ENCODE results near the gene PDZD2. TPM values are rescaled to one million over a fixed set of nuclear protein-coding genes. Genes with fewer than 3 reads are reported as not detected.

The PDZD2 gene
- total RNA-seq, 1 experiment from 2014 or later = 0.37 TPM

DNA sequence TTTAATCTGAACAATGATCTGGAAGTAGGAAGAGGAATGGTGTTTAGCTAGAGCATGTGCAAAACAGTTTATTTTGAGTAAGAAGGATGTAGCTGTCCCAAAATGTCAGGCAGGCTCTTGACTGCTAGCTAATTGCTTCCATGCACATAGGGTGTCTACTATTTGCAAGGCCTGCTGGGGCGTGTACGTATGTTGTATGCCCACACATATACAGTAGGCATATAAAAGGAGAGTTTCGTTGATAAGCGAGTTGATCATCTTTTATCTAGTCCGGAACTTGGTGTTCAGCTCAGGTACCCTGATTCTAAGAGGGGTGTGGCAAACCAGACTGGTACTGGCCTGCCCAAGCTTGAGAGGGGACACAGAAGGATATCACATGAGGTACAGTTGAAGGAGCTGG, 358.0 kb downstream of the PDZD2 start:
- BruUV-seq (replicated peaks) = no TSS peak
- no peak overlapping the region for H3K4me3 ChIP-seq (replicated peaks in 1 of 2; ENCODE audit: low read depth in 1 of 2, low read length in 2 of 2)
- no peak overlapping the region for H3K4me2 ChIP-seq (ENCODE audit: low read length)
- RAD21 ChIA-PET (ENCODE audit: low non-redundant PET in 1 of 2, low total read pairs in 2 of 2, uncharacterized antibody in 2 of 2, unreplicated experiment in 2 of 2) = no interaction called here
- DNase-seq (ENCODE audit: low read depth, low spot score) = no peak
- H2AFZ ChIP-seq (ENCODE audit: low read depth, low read length, poor library complexity, severe bottlenecking) = no peak overlapping the region
- no peaks in the 10 kb centered on the region for H3K36me3 ChIP-seq (ENCODE audit: control insufficient read depth in 1 of 2, insufficient read depth in 2 of 2, low read length in 2 of 2)
- POLR2A ChIA-PET = no interaction called here
- no peaks in the 10 kb centered on the region for H3K27me3 ChIP-seq (ENCODE audit: insufficient read depth, low read length)
- no peak for ATAC-seq
- no peak for TF ChIP-seq EGR1 (IDR thresholded peaks at IDR 0.05; ENCODE audit: low read depth)
- TF ChIP-seq SRF (IDR thresholded peaks at IDR 0.05; ENCODE audit: low read depth) = no peak
- no peak for TF ChIP-seq ZNF274 (IDR thresholded peaks at IDR 0.05; ENCODE audit: low read depth, low read length)
- no peak for TF ChIP-seq JUND (IDR thresholded peaks at IDR 0.05)
- TF ChIP-seq, protein P1, sequence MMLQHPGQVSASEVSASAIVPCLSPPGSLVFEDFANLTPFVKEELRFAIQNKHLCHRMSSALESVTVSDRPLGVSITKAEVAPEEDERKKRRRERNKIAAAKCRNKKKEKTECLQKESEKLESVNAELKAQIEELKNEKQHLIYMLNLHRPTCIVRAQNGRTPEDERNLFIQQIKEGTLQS (IDR thresholded peaks at IDR 0.05) = no peak
- no peak for TF ChIP-seq POLR2A (IDR thresholded peaks at IDR 0.05; ENCODE audit: borderline replicate concordance, extremely low read depth, insufficient read depth, insufficient read length)
- TF ChIP-seq EZH2 (IDR thresholded peaks at IDR 0.05) = no peak
- TF ChIP-seq FOSL1 (IDR thresholded peaks at IDR 0.05; ENCODE audit: low read depth) = no peak
- no peak for TF ChIP-seq RAD21 (IDR thresholded peaks at IDR 0.05; ENCODE audit: low read depth)
- TF ChIP-seq ELF1 (IDR thresholded peaks at IDR 0.05; ENCODE audit: borderline replicate concordance, low read depth) = no peak
- TF ChIP-seq SIN3A (IDR thresholded peaks at IDR 0.05; ENCODE audit: low read depth) = no peak
- no peak for TF ChIP-seq CEBPB (IDR thresholded peaks at IDR 0.05; ENCODE audit: low read depth)
- no peak for TF ChIP-seq ZFX (IDR thresholded peaks at IDR 0.05)
- TF ChIP-seq, protein P2, sequence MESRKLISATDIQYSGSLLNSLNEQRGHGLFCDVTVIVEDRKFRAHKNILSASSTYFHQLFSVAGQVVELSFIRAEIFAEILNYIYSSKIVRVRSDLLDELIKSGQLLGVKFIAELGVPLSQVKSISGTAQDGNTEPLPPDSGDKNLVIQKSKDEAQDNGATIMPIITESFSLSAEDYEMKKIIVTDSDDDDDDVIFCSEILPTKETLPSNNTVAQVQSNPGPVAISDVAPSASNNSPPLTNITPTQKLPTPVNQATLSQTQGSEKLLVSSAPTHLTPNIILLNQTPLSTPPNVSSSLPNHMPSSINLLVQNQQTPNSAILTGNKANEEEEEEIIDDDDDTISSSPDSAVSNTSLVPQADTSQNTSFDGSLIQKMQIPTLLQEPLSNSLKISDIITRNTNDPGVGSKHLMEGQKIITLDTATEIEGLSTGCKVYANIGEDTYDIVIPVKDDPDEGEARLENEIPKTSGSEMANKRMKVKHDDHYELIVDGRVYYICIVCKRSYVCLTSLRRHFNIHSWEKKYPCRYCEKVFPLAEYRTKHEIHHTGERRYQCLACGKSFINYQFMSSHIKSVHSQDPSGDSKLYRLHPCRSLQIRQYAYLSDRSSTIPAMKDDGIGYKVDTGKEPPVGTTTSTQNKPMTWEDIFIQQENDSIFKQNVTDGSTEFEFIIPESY (IDR thresholded peaks at IDR 0.05; ENCODE audit: extremely low read depth, insufficient replicate concordance, low read length) = no peak
- TF ChIP-seq CBX3 (IDR thresholded peaks at IDR 0.05; ENCODE audit: low read depth) = no peak
- TF ChIP-seq, protein P3, sequence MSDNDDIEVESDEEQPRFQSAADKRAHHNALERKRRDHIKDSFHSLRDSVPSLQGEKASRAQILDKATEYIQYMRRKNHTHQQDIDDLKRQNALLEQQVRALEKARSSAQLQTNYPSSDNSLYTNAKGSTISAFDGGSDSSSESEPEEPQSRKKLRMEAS (IDR thresholded peaks at IDR 0.05) = no peak
- no peak for TF ChIP-seq TCF7L2 (IDR thresholded peaks at IDR 0.05; ENCODE audit: borderline replicate concordance, extremely low read depth, insufficient read depth, insufficient read length)
- TF ChIP-seq, protein P4, sequence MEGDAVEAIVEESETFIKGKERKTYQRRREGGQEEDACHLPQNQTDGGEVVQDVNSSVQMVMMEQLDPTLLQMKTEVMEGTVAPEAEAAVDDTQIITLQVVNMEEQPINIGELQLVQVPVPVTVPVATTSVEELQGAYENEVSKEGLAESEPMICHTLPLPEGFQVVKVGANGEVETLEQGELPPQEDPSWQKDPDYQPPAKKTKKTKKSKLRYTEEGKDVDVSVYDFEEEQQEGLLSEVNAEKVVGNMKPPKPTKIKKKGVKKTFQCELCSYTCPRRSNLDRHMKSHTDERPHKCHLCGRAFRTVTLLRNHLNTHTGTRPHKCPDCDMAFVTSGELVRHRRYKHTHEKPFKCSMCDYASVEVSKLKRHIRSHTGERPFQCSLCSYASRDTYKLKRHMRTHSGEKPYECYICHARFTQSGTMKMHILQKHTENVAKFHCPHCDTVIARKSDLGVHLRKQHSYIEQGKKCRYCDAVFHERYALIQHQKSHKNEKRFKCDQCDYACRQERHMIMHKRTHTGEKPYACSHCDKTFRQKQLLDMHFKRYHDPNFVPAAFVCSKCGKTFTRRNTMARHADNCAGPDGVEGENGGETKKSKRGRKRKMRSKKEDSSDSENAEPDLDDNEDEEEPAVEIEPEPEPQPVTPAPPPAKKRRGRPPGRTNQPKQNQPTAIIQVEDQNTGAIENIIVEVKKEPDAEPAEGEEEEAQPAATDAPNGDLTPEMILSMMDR (IDR thresholded peaks at IDR 0.05 in 2 of 3, conservative IDR thresholded peaks at IDR 0.05 in 1 of 3; ENCODE audit: borderline replicate concordance in 1 of 3, insufficient read depth in 1 of 3, low read depth in 2 of 3, low read length in 2 of 3) = no peak
- no peaks in the 10 kb centered on the region for H3K4me1 ChIP-seq (ENCODE audit: control insufficient read depth in 1 of 2, insufficient read depth in 2 of 2, low read length in 2 of 2)
- CTCF ChIA-PET = no interaction called here
- H3K9me3 ChIP-seq (ENCODE audit: control insufficient read depth in 1 of 2, insufficient read depth in 1 of 2, low read depth in 1 of 2, low read length in 2 of 2) = no peaks in the 10 kb centered on the region
- intact Hi-C loops (cut with micrococcal nuclease) = no loop called here
- H4K20me1 ChIP-seq (ENCODE audit: insufficient read depth) = no peaks in the 10 kb centered on the region
- H3K27ac ChIP-seq (ENCODE audit: low read depth, low read length) = no peak overlapping the region
- H3K9me2 ChIP-seq (ENCODE audit: insufficient read depth) = no peaks in the 10 kb centered on the region
- H3K9ac ChIP-seq (ENCODE audit: low read length) = no peak overlapping the region
- no peaks in the 10 kb centered on the region for H3K79me2 ChIP-seq (ENCODE audit: insufficient read depth, low read length)
